K562 treated with DMSO at 1 percent for 24 hours (cell line): Measurements from ENCODE around the gene GPR3. TPM values are rescaled to one million over a fixed set of nuclear protein-coding genes. Genes with fewer than 3 reads are reported as not detected.

ENCODE experiments used
- total RNA-seq: library from RNA; unstranded; fragments of 300-600 nt; gene quantifications from 2 replicates; pipeline ENCODE4 v1.2.3, GENCODE V29; 2022; ENCODE audit warnings: low read depth; ENCODE audit not compliant: insufficient read depth

Gene GPR3
- total RNA-seq, result 6.8 and 9.2 TPM in 2 replicates

GRCh38 chr1:27392096-27392777 lies at the start of gene GPR3:
Gene GPR3 (plus strand): TSS chr1:27392622. CDS start chr1:27393799, 1,177 bp downstream.

GRCh38 chr1:27366411-27367159 lies 25.8 kb upstream of the GPR3 start, which contains the start of gene MAP3K6:
Gene MAP3K6 (minus strand): TSS chr1:27366961. CDS start chr1:27366597, 364 bp downstream.

GRCh38 chr1:27374362-27375086 lies 17.9 kb upstream of the GPR3 start, which contains the start of gene FCN3:
Gene FCN3 (minus strand): TSS chr1:27374824. CDS start chr1:27374818, 6 bp downstream.

GRCh38 chr1:27383039-27383605 lies 9.3 kb upstream of the GPR3 start, which contains the start of gene CD164L2:
Gene CD164L2 (minus strand): TSS chr1:27383333. CDS start chr1:27383239, 94 bp downstream.

Other genes with a start within 250 kb of the GPR3 start
- gene SLC9A1, start 237.5 kb upstream of the GPR3 start, total RNA-seq, result 20.6 and 22.8 TPM in 2 replicates
- 67.6 and 72.4 TPM in 2 replicates for gene WDTC1, start 158.0 kb upstream of the GPR3 start, total RNA-seq
- gene TMEM222, start 70.5 kb upstream of the GPR3 start, total RNA-seq, result 64.1 and 64.8 TPM in 2 replicates
- gene SYTL1, start 50.6 kb upstream of the GPR3 start, total RNA-seq, result 6.8 and 12.6 TPM in 2 replicates
- gene MAP3K6, start 25.7 kb upstream of the GPR3 start, total RNA-seq, result 19.3 and 22.8 TPM in 2 replicates
- gene FCN3, start 17.8 kb upstream of the GPR3 start, total RNA-seq, result not detected in 2 replicates
- gene CD164L2, start 9.3 kb upstream of the GPR3 start, total RNA-seq, result 0.96 and 2.4 TPM in 2 replicates
- 79.7 and 83.0 TPM in 2 replicates for gene WASF2, start 97.5 kb downstream of the GPR3 start, total RNA-seq
- gene AHDC1, start 211.5 kb downstream of the GPR3 start, total RNA-seq, result 32.6 and 34.0 TPM in 2 replicates
- gene FGR, start 242.6 kb downstream of the GPR3 start, total RNA-seq, result not detected in 2 replicates